Liver (tissue), 9 donors: Measurements from ENCODE around the gene MFN1. TPM values are rescaled to one million over a fixed set of nuclear protein-coding genes. Genes with fewer than 3 reads are reported as not detected.
A peak's percentile ranks its signal among the peaks of the same experiment; 100 is the strongest.

Source experiments
- DNase-seq: peaks from one replicate; pipeline ENCODE4 v3.0.0-alpha.2; 2017; ENCODE audit warnings: low spot score
- H3K27ac ChIP-seq, 2 donors: one replicate each; pipeline ENCODE4 v1.7.0; 2013; ENCODE audit warnings: inconsistent platforms in 2 of 2, low read length in 2 of 2, control low read depth in 1 of 2, low read depth in 1 of 2, mild to moderate bottlenecking in 1 of 2
- H3K27me3 ChIP-seq, 4 donors: one replicate each; pipeline versions ENCODE4 v1.6.1 to v1.7.0; 2013; ENCODE audit warnings: low read length in 3 of 4, inconsistent platforms in 1 of 4, mild to moderate bottlenecking in 1 of 4, moderate library complexity in 1 of 4; ENCODE audit not compliant: control insufficient read depth in 4 of 4, insufficient read depth in 4 of 4
- H3K36me3 ChIP-seq, 4 donors: one replicate each; pipeline versions ENCODE4 v1.6.1 to v1.7.0; 2013; ENCODE audit warnings: low read length in 3 of 4, mild to moderate bottlenecking in 3 of 4, low read depth in 1 of 4, moderate library complexity in 1 of 4; ENCODE audit not compliant: control insufficient read depth in 4 of 4, insufficient read depth in 3 of 4
- H3K4me1 ChIP-seq, 4 donors: one replicate each; pipeline versions ENCODE4 v1.6.1 to v1.7.0; 2013; ENCODE audit warnings: low read length in 3 of 4, mild to moderate bottlenecking in 3 of 4, moderate library complexity in 1 of 4; ENCODE audit not compliant: control insufficient read depth in 4 of 4, insufficient read depth in 4 of 4
- H3K4me3 ChIP-seq, 3 donors: one replicate each; pipeline versions ENCODE4 v1.6.1 to v1.7.0; 2013; ENCODE audit warnings: low read length in 3 of 3, control low read depth in 1 of 3, low read depth in 1 of 3, mild to moderate bottlenecking in 1 of 3
- H3K9ac ChIP-seq, 2 donors: one replicate each; pipeline ENCODE4 v1.7.0; 2013; ENCODE audit warnings: low read length in 2 of 2, mild to moderate bottlenecking in 2 of 2, moderate library complexity in 2 of 2, control low read depth in 1 of 2, low read depth in 1 of 2
- H3K9me3 ChIP-seq, 4 donors: one replicate each; pipeline versions ENCODE4 v1.6.1 to v1.7.0; 2013; ENCODE audit warnings: low read length in 3 of 4; ENCODE audit not compliant: control insufficient read depth in 4 of 4
- CTCF ChIP-seq: fragments of 150-350 bp; IDR thresholded peaks from 2 replicates; pipeline ENCODE4 v1.5.1; 2017; ENCODE audit warnings: improper control_type of control experiment, low read depth, low read length; ENCODE audit not compliant: missing input control
- EGR1 ChIP-seq, 2 donors: IDR thresholded peaks; 2 replicates each; pipeline ENCODE4 v1.6.1; 2016 to 2018; ENCODE audit warnings: antibody characterized with exemption in 2 of 2, low read depth in 2 of 2
- FOXA1 ChIP-seq: IDR thresholded peaks from 2 replicates; pipeline ENCODE4 v1.6.1; 2016; ENCODE audit warnings: antibody characterized with exemption
- FOXA2 ChIP-seq: IDR thresholded peaks from 2 replicates; pipeline ENCODE4 v1.6.1; 2016; ENCODE audit warnings: antibody characterized with exemption
- GABPA ChIP-seq, 2 donors: IDR thresholded peaks in 1 of 2; conservative IDR thresholded peaks in 1 of 2; 2 replicates each; pipeline ENCODE4 v1.6.1; 2016; ENCODE audit warnings: antibody characterized with exemption in 2 of 2, mild to moderate bottlenecking in 1 of 2, moderate library complexity in 1 of 2
- HNF4A ChIP-seq, 2 donors: conservative IDR thresholded peaks; 2 replicates each; pipeline ENCODE4 v1.6.1; 2016; ENCODE audit warnings: antibody characterized with exemption in 2 of 2, mild to moderate bottlenecking in 2 of 2
- HNF4G ChIP-seq: IDR thresholded peaks from 2 replicates; pipeline ENCODE4 v1.6.1; 2016; ENCODE audit warnings: antibody characterized with exemption
- JUND ChIP-seq, 2 donors: IDR thresholded peaks; 2 replicates each; pipeline ENCODE4 v1.6.1; 2016; ENCODE audit warnings: antibody characterized with exemption in 2 of 2
- NR2F2 ChIP-seq: IDR thresholded peaks from 2 replicates; pipeline ENCODE4 v1.6.1; 2016; ENCODE audit warnings: antibody characterized with exemption
- RAD21 ChIP-seq, 2 donors: IDR thresholded peaks; 2 replicates each; pipeline ENCODE4 v1.6.1; 2016; ENCODE audit warnings: antibody characterized with exemption in 2 of 2, mild to moderate bottlenecking in 2 of 2
- RXRA ChIP-seq, 2 donors: IDR thresholded peaks; 2 replicates each; pipeline ENCODE4 v1.6.1; 2017 to 2018; ENCODE audit warnings: antibody characterized with exemption in 2 of 2, mild to moderate bottlenecking in 1 of 2
- TAF1 ChIP-seq: conservative IDR thresholded peaks from 2 replicates; pipeline ENCODE4 v1.6.1; 2016; ENCODE audit warnings: antibody characterized with exemption, mild to moderate bottlenecking
- YY1 ChIP-seq: IDR thresholded peaks from 2 replicates; pipeline ENCODE4 v1.6.1; 2016; ENCODE audit warnings: antibody characterized with exemption, mild to moderate bottlenecking
- ZBTB33 ChIP-seq: IDR thresholded peaks from 2 replicates; pipeline ENCODE4 v1.6.1; 2016; ENCODE audit warnings: antibody characterized with exemption
- WGBS: extraction: QIAGEN DNeasy Blood & Tissue Kit; methylation state at CpG from one replicate; pipeline ENCODE4 v1.1.7; 2013; 5-methylcytosine and 5-hydroxymethylcytosine counted together
- polyA plus RNA-seq, 2 donors: library from polyadenylated mRNA; stranded (reverse) in 1 of 2; unstranded in 1 of 2; fragments of 200-250 nt in 1 of 2; fragments of >200 nt in 1 of 2; fragmentation: Nextera tagmentation in 1 of 2; extraction: Ambion mirVana in 1 of 2; gene quantifications; one replicate each; pipeline versions ENCODE4 v1.2.1 to v1.2.3, GENCODE V29; 2013 to 2015
- total RNA-seq, 2 donors: library from RNA; depleted of rRNA; stranded (reverse); fragments of >200 nt; gene quantifications; one replicate each; pipeline ENCODE4 v1.2.3, GENCODE V29; 2014
- TF ChIP-seq, protein P1 (sequence below): IDR thresholded peaks from 2 replicates; pipeline ENCODE4 v1.6.1; 2016; ENCODE audit warnings: antibody characterized with exemption, mild to moderate bottlenecking
- TF ChIP-seq, protein P2 (sequence below): IDR thresholded peaks from 2 replicates; pipeline ENCODE4 v1.6.1; 2016; ENCODE audit warnings: antibody characterized with exemption
- donor health status: healthy.
- donor health status: healthy.
- donor health status: healthy.
- donor health status: healthy.
- donor health status: healthy.

MFN1 gene
- total and polyA plus RNA-seq, 4 donors: 6.4 to 31.9 (median 12.7) TPM

- H3K4me1 ChIP-seq: peaks cover 2 to 26% (median 13%) of the 10 kb centered on the region in 4 donors
- no peak for TF ChIP-seq RXRA (IDR thresholded peaks at IDR 0.05)
- no peak for TF ChIP-seq GABPA (IDR thresholded peaks at IDR 0.05 in 1 of 2, conservative IDR thresholded peaks at IDR 0.05 in 1 of 2)
- peak; percentile 31 to 34 for TF ChIP-seq HNF4A (conservative IDR thresholded peaks at IDR 0.05)
- TF ChIP-seq RAD21 (IDR thresholded peaks at IDR 0.05): peak in 1 of 2 donors; percentile 38
- TF ChIP-seq, protein P1, sequence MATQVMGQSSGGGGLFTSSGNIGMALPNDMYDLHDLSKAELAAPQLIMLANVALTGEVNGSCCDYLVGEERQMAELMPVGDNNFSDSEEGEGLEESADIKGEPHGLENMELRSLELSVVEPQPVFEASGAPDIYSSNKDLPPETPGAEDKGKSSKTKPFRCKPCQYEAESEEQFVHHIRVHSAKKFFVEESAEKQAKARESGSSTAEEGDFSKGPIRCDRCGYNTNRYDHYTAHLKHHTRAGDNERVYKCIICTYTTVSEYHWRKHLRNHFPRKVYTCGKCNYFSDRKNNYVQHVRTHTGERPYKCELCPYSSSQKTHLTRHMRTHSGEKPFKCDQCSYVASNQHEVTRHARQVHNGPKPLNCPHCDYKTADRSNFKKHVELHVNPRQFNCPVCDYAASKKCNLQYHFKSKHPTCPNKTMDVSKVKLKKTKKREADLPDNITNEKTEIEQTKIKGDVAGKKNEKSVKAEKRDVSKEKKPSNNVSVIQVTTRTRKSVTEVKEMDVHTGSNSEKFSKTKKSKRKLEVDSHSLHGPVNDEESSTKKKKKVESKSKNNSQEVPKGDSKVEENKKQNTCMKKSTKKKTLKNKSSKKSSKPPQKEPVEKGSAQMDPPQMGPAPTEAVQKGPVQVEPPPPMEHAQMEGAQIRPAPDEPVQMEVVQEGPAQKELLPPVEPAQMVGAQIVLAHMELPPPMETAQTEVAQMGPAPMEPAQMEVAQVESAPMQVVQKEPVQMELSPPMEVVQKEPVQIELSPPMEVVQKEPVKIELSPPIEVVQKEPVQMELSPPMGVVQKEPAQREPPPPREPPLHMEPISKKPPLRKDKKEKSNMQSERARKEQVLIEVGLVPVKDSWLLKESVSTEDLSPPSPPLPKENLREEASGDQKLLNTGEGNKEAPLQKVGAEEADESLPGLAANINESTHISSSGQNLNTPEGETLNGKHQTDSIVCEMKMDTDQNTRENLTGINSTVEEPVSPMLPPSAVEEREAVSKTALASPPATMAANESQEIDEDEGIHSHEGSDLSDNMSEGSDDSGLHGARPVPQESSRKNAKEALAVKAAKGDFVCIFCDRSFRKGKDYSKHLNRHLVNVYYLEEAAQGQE: no peak
- TF ChIP-seq HNF4G: no peak
- TF ChIP-seq NR2F2: no peak
- TF ChIP-seq, protein P2, sequence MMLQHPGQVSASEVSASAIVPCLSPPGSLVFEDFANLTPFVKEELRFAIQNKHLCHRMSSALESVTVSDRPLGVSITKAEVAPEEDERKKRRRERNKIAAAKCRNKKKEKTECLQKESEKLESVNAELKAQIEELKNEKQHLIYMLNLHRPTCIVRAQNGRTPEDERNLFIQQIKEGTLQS: no peak
- no peak for TF ChIP-seq JUND (IDR thresholded peaks at IDR 0.05)
- peak; percentile 78 for TF ChIP-seq CTCF
- WGBS: under 1% methylated on average over 75 of the region's 75 CpGs
- peak; percentile 85 for DNase-seq
- H3K27me3 ChIP-seq: no peaks in the 10 kb centered on the region
- no peaks in the 10 kb centered on the region for H3K9me3 ChIP-seq
- H3K27ac ChIP-seq: peak within 1 kb of the TSS; percentile 86 to 91
- H3K4me3 ChIP-seq: peak within 1 kb of the TSS; percentile 66 to 95 (median 93)
- H3K9ac ChIP-seq: peak within 1 kb of the TSS; percentile 78 to 96
- peaks cover 0 to 4% (median 1%) of the 10 kb centered on the region in 4 donors for H3K36me3 ChIP-seq
Observed at GRCh38 chr3:179322286-179323196, 25.0 kb upstream of the MFN1 start, which contains the start of gene ZNF639. Gene ZNF639, plus strand, starts transcription at chr3:179323031. Its CDS starts 5,263 bp downstream, at chr3:179328294.

DNA sequence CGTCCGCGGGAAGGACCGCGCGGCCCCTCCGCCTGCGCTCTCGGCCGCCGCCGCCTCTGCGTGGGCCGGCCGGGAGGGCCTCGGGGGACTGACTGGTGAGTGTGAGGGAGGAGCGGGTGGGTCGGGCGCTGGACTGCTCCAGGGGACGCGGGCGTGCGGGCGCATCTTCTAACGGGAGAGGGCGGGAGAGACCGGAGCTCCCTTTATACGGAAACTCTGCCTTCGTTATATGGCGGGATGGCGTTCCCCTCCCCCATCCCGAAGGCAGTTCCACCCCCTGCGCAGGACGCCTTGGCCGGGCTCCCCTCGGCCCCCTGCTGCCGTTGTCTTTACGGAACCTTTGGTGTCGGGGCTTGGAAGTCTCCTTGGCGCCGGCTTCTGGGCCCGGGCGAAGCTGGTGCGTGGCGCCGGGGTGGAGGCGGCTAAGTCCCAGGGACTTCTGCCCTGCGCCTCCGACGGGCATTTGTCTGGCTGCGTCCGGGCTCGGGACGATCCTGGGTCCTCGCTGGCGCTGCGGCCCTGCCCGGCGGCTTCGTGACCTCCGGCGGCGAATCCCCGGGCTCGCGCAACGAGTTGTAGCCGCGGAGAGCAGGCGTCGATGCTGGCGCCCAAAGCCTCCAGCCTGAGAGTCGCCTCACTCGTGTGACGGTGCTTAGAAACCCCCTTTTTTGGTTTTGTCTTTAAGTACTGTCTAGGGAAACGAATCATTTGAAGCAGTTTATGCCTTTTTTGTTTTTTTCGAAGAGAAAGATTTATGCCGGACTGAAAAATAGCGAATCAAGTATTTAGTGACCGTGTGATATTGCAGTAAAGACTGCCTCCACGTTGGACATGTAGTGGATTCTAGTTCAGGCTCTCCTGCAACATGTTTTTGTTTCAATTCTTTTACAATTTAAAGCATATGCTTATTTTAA is 24.1 kb upstream of the MFN1 start:
- Histone ChIP-seq H3K9ac (peak overlapping the region; percentile 78 to 96), H3K4me1 (peaks cover 2 to 26% (median 13%) of the 10 kb centered on the region in 4 donors), H3K27ac (peak overlapping the region; percentile 86 to 91), H3K4me3 (peak overlapping the region; percentile 66 to 95 (median 93)), H3K27me3 (no peaks in the 10 kb centered on the region), H3K36me3 (peaks cover 0 to 5% (median 3%) of the 10 kb centered on the region in 4 donors), H3K9me3 (no peaks in the 10 kb centered on the region)
- DNase-seq: peak; percentile 76
- TF ChIP-seq FOXA1 (no peak), ZBTB33 (no peak), HNF4G (no peak), TAF1 (peak; percentile 41), FOXA2 (no peak), EGR1 (IDR thresholded peaks at IDR 0.05; ENCODE audit: low read depth in 2 of 2) (no peak), NR2F2 (no peak), YY1 (peak; percentile 70)
- TF ChIP-seq, protein P1: peak; percentile 38
- WGBS: under 1% methylated on average over 81 of the region's 81 CpGs
